Superior temporal gyrus (tissue), 1 donor: ENCODE results near the gene ARNT2.

Experiments
- DNase-seq: peaks from one replicate; pipeline ENCODE4 v3.0.0-alpha.2; 2016; ENCODE audit errors: extremely low spot score

ARNT2 gene

DNA sequence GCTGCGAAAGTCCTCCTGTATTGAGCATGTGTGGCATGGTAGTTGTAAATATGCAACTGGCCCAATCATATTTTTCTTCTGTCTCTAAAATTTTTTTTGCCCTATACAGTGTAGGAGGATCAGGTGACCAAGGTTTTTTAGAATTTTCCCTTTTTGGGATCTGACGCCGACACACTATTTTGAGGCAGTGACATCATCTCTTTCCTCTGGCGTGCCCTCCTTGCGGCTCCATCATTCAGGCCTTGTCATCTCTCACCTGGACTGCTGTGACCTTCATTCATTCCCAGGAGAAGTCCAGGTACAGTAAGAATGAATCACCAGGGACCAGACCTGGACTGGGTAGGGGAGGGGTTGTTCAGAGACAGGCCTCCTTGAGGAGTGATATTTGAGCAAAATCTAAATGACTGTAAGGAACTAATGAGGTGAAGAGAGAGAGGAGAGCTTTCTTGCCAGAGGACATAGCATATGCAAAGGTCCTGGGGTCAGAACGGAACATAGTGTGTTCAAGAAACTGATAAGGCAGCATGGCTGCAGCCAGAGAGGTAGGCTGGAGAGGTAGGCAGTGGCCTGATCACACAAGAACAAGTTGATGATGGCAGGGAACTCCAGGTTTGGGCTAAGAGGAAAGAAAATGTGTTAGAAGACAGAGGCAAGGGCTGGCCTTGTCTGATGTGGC lies 38.7 kb downstream of the ARNT2 start:
- DNase-seq = peak; percentile 70

DNA sequence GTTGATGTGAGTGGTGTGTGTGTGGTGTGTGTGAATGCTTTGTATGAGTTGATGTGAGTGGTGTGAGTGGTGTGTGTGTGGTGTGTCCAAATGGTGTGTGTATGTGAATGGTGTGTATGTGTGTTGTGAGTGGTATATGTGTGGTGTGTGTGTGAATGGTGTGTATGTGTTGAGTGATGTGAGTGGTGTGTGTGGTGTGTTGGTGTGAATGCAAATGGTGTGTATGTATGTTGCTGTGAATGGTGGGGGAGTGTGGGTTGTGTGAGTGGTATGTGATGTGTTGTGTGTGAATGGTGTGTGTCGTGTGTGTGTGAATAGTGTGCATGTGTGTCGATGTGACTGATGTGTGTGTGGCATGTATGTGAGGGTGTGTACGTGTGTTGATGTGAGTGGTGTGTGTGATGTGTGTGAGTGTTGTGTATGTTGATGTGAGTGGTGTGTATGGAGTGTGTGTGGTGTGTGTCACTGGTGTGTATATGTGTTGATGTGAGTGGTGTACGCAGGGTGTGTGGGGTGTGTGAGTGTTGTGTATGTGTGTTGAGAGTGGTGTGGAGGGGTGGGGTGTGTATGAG lies 40.6 kb downstream of the ARNT2 start:
- no peak for DNase-seq

DNA sequence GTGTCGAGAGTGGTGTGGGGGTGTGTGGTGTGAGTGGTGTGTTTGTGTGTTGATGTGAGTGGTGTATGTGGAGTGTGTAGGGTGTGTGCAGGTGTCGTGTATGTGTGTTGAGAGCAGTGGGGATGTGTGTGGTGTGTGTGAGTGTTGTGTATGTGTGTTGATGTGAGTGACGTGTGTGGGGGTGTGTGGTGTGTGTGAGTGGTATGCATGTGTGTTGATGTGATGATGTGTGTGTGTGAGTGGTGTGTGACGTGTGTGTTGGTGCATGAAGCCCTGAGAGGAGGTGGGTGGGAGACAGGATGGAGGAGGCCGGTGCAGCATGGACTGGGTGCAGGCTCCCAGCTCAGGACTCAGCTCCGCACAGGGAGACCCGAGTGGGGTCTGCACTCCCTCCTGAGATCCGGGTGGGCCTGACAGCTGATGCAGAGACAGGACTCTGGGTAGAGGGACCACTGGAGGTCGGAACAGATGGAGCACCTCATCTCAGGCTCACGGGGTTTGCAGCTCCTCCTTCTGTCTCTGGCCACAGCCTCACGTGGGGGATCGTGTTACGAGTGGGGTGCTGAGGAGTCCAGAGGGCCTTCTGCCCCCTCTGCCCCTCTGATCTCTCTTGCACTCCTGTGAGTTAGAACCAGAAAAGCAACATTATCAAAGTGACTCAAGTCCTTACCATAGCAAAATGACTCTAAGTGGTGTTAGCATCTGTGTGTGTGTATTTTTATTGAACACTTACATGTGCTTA lies 41.3 kb downstream of the ARNT2 start:
- no peak for DNase-seq

DNA sequence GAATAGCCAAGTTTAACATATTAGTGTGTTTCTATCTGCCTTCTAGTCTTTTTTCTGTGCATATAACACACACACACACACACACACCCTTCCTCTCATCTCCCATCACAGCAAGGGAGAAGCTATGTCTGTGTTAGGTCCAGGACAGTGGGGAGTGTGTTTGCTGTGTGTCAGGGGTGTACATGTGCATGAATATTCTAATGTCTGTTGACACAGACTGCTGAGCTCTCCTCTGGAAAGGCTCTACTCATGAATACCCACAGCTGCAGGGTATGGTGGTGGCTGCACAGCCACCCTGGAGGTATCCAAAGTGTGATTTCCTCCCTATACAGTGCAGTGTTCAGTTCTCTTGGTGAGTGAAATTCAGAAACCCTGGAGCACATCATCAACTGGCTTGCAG lies 42.9 kb downstream of the ARNT2 start:
- no peak for DNase-seq

DNA sequence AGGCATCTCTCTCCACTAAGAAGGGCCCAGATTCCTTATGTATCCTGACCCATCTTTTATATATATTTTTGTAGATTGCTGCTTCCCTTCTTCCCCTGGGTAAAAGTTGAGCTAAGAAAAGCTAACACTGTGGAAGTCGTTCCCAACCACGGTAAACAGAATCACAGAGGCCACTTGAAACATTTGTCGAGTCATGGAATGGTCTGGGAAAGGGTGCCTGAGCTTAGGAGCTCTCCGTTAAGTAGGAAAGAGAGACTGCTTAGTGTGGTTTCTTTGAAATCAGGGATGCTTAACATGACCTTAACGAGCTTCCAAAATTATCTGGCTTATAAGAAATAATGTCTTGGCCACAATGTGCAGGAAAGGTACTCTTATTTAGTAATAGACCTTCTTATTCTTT lies 45.6 kb downstream of the ARNT2 start:
- no peak for DNase-seq

DNA sequence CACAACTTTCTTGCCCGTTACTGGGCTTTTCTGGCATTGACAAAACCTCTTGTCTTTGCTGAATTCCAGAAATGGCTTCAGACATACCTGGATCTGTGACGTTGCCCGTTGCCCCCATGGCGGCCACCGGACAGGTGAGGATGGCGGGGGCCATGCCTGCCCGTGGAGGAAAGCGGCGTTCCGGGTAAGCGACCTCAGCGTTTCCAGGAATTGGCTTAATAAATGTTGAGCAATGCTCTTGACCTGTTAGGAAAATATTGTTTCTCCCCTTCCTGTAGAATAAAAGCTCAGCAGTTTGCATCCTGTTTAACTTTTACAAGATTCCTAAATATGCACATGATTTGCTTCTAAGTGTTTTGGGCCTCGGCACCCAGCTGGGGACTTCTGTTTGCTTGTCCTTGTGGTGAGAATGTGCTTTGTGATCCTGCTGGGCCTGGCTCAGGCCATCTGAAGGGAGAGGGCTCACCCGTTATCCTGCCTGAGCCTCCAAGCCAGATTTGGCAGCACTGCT lies 46.7 kb downstream of the ARNT2 start:
- DNase-seq = no peak

DNA sequence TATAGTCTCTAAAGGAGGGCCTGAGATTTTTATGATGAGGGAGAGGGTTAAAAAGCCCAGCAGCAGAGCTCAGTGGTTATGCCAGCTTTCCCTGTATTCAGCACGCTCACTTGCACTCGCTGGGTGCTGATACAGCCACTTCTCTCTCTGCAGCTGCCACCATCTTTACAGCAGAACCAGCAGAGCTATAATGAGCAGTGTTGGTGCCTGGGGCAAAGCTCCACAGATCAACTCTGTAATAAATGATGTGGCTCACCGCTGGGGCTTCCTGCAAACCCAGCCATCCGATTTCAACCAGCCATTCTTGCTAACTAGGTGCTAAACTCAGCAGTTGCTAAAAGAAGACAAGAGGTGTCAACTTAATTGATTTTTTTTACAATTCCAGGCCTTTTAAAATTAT lies 48.0 kb downstream of the ARNT2 start:
- no peak for DNase-seq

DNA sequence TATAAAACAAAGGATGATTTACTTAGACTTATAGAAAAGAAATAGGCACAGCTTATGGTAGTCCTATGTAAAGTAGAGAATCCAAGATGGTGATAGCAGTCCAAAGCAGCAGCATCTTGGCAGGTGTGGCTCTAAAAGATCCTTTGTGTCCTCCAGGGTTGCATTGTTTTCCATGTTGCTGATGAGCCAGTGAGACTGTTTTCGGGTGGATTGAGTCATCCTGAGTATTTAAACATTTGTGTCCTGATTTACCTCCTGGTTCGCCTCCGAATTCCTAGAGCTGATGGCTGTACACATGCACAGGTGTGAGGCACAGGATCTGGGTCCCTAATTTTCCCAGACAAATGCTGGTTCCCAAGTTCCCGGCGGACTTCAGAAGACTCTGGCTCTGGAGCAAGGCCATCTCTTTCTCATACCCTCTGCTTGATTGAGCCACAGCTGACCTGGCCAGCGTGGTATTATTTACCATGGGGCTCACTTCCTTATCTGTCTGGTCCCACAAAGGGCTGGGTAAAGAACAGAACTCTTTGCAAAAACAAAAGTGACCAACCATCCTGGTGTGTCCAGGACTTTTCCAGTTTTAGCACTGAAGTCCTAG lies 51.0 kb downstream of the ARNT2 start:
- DNase-seq = no peak

DNA sequence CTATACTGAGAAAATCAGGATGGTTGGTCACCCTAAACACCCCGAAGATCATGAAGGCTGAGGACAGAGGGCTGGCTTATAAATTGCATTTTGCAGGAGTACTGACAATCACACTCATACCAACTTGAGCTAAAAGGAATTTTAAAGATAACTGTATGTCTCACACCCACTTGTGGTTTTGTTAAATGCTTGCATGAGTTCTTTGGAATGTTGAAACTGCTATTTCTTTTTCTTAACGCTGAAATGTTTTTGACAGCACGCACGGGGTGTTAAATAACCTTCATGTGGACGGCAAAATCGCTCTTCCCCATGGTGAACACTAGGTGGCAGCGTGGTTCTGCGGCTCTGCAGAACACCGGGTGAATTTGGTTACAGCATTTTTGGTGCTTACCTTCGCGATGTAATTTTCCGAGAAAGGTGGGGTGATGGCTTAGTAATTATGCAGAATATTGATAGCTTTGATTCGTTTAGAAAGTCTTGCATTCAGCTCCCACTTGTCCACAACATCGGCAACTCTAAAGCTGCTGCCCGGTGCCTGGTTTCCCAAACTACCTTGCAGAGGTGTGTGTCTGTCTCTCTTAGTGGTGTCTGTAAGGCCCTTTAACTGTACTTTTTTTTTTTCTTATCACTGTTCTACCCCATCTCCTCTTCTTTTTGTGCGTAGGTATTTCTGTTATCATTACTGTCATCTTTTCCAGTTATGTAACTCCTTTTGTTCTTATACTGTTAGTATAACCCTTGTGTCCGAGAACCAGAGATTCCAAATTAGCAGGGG lies 51.7 kb downstream of the ARNT2 start:
- peak; percentile 88 for DNase-seq

DNA sequence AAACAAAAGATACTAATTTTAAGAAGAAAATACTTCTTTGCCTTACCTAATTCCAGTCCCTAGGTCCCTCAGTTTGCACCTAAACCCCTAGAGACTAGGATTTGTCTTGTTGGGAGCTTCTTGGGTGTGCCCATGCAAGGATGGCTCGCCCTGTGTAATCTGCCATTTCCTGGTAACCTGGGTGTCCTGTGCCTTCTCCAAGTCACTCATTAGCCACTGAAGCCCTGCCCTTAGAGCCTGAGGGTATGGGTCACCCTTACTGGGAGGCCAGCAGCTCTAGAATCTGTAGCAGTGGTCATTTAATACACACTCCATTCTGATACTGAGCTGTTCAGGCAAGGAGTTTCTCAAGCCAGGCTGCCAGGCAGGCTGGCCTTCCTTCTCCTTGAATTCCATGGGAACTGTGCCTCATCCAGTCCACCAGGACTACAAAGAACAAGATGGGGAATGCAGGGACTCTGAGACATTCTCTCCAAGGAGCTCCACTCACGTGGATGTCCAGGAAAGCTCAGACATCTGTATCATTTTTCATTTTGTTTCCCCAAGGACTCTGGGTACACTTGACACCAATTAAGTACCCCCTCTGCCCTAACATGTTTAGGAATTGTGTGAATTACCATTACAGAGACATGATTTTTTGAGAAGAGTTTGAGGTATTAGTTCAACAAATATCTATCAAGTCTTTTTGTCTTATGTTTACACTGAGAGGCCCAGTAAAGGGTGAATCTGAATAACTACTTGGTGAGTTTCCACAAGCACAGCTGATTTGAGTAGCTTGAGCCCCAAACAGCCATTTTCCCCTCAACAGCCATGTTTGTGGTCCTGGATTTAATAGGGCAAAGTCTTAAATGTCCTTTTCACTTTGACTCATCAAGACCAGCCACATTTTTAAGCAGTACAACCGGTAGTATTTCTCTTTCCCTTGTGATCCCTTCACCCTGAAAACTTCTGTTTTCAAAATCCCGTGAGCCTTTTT lies 52.6 kb downstream of the ARNT2 start:
- no peak for DNase-seq

DNA sequence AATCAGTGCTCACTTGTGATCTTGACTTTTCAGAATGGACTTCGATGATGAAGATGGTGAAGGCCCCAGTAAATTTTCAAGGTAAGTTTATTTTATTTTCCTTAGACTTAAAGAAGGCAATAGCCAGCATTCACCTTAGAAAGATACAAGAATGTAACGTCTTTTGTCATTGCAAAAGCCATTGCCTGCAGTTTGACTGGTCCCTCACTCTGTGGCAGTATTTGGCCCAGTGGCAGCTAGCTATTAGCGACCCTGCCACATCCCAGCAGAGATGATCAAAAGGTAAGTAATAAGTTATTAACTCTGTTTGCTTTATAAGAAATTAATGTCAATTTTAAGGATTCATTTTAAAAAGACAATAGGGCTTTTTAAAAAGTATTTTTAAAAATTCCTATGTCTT lies 53.7 kb downstream of the ARNT2 start:
- no peak for DNase-seq

DNA sequence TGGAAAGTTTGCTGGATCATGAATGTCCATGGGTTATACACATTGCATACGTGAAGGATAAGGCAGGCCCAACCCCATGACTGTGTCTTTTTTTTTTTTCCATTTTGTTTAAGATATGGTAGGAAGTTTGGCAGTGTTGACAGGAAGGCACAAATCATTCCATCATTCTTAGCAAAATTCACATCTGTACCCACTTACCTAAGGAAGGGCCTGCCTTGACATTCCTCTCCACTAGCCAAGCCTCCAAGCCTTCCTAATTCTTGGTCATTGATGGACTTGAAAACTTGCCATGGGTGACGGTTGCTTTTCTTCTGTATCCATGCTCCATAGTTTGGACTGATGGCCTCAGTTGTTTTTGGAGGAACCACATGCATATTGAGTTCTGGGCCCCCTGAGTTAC lies 54.4 kb downstream of the ARNT2 start:
- no peak for DNase-seq

DNA sequence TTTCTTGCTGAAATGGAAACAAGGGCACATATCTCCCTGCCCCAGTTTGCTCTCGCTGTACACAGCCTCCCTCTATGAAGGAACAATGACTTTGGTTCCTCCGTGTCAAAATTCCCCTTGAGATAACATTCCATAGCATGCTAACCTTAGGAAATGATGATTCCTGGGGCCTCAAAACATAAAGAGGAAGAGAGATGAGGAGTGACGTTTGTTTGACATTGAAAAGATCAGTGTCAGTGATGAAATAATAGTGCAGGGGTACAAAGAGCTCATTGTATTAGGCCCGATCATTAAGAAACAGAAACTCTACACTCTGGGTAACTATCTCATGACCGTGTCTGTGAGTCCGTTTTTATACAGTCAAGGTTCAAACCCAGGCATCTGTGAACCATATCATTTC lies 55.2 kb downstream of the ARNT2 start:
- DNase-seq = no peak

DNA sequence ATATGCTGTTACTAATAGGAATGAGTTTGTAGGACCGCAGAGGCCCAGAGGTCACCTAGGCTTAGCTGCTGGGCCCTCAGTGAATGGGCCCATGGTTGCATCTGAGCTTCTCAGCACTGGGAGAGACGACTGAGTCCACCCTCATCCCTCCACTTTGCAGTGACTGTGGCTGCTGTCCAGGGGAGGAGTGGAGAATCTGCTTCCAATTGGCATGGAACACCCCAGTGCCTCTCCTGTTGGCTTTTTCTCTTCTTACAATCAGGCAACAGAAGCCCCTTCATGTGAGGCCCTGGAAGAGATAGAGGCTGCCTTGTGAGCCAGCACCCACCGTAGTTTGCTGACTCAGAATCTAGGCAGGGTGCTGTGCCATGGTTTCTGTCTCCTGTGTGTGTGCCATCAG lies 55.6 kb downstream of the ARNT2 start:
- DNase-seq = no peak

DNA sequence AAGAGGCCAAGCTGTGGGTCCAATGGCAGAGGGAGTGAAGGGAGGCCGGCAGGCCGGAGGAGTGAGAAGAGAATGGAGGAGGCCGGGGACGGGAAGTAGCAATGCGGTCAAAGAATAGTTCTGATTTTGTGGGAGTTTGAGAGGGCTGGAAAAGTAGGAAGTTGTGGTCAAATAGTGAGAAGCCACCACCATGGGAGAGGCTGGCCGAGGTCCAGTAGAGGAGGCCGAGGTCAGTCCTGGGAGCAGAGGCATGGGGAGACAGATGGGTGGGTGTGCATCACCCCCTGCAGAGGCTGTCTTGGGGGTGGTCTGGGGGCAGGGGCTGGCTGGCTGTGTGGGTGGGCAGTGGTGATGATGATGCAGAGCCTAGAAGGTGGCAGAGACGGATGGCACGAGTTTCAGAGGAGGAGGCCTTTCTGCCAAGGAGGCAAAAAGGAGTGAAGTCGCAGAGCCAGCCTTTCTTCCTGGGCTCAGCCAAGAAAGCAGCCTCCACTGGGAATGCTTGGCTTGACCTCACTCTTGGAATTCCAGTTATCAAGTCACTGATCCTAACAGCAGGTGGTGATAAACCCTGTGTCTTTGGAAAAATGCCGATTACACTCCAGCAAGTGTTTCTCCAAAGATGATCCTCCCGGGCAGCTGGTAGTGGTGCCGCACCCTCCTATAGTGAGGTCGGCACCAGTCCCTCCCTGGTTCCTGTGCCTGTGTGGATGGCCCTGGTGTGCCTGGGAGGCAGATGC lies 57.3 kb downstream of the ARNT2 start:
- no peak for DNase-seq

DNA sequence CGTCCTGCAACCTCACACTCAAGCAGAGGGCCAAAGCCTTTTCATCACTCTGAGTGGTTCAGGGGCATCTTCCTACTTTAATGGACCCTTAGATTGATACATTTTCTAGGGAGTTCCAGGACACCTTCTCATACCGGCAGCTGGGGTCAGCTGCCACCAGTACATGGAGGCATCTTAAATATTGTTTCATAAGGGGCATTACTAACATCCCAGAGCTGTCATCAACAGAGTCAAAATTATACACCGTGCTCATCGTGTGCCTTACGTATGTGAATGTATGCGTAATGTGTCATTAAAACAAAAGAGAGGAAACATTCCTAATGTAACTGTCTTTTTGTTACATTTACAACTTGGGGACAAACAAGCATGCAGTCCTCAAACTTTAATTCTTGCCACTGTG lies 57.9 kb downstream of the ARNT2 start:
- no peak for DNase-seq

DNA sequence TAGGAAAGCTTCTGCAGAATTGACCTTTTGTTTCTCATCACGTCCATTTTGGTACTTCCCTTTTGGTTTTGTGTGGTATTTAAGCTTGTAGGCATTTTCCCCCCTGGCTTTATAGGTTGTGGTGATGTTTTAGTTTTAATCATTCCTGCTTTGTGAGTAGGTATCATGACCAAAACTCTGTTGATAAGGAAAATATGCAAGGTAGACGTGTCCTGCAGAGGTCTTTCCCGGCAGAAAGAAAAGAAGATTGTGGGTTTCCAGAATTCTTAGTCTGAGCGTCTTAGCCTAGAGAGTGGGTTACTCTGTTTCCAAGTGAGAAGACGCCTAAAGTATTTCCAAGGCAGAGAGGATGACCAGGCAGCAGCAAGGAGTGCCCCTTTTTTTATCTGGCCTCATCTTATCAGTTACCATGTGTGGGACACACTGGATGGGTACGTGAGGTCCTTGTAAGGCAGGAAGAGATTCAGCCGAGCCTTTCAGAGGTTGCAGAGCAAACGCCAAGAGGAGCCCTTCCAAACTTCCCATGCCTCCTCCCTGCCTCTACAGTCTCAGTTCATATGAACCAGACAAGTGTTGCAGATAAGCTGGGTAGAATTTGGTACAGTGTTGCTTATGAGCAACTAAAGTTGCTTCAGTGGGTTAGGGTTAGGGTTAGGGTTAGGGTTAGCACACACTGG lies 58.8 kb downstream of the ARNT2 start:
- DNase-seq = no peak

DNA sequence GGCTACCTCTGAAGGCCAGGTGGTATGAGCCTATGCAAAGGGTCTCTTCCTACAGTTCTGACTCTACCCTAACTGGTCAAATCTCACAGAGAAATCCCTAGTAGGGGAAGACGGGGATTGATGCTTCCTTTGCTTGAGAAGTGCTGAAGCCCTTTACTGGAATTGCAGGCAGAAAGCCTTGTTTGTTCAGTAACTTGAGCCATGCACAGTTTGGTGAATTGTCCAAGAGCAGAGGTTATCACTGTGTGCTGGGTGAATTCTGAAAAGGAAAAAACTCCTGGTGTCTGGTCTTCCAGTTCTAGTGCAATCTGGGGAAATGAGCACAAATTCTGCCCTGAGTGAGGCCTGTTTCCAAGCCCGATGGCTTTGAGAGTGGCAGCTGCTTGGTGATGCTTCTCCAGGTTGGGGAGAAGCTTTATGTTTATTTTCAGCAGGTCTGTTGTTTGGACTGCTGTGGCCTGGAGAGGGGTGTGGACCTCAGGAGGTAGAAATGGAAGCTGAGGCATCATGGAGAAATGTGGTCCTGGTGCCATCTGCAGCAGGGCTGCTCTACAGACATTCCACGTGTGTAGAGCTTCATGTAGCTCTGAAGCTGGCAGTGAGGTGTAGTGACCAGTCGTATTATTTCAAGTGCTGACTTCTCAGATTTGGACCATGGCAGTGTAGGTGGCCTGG lies 60.9 kb downstream of the ARNT2 start:
- no peak for DNase-seq

DNA sequence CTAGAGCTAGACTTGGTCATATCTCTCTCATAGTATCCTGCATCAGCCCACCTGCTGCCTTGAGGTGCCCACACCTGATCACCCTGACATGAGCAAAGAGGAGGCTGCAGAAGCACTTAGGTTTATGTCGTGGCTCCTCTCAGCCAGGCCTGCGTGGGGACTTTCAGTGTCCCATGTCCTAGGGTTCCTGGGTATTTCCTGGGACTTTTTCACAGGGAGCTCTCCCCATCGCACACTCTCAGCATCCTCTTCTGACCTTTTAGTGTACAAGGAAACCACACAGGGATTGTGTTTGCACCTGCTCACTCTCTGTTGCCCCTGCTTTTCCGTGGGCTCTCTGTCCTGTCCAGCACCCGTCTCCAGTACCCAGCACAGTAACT lies 61.4 kb downstream of the ARNT2 start:
- DNase-seq = no peak
